Thyroid gland (tissue), 4 donors: ENCODE measurements around the gene APOL5.
A peak's percentile ranks its signal among the peaks of the same experiment; 100 is the strongest.

Experiments used
- CTCF ChIP-seq, 6 experiments: fragments of 200-600 bp in 3 of 6; fragments of 450-650 bp in 3 of 6; sonication (generic) in 3 of 6; IDR thresholded peaks; one replicate each; pipeline ENCODE4 v1.5.1; 2016 to 2019; ENCODE audit warnings: antibody characterized with exemption in 6 of 6, mild to moderate bottlenecking in 2 of 6, inconsistent platforms in 1 of 6, moderate library complexity in 1 of 6
- POLR2A ChIP-seq, 2 donors: fragments of 450-650 bp; IDR thresholded peaks; one replicate each; pipeline ENCODE4 v1.6.1; 2017; ENCODE audit warnings: antibody characterized with exemption in 2 of 2, mild to moderate bottlenecking in 2 of 2, moderate library complexity in 1 of 2

- TF ChIP-seq CTCF (IDR thresholded peaks at IDR 0.05) (peak in 4 of 6 experiments; percentile 26 to 41 (median 32)), POLR2A (IDR thresholded peaks at IDR 0.05) (no peak)
Observed at GRCh38 chr22:35761037-35761436, 43.4 kb downstream of the APOL5 start.
